GM23338 (cell line): ENCODE data around the gene NHS. TPM values are rescaled to one million over a fixed set of nuclear protein-coding genes. Genes with fewer than 3 reads are reported as not detected.

Experiments used
- ATAC-seq: fragments of 200-7000 bp; cut with Tn5 transposase; 3 replicates; pipeline ENCODE4 v1.9.1; 2020
- DNase-seq: peaks from one replicate; pipeline ENCODE4 v3.0.0-alpha.2; 2015; ENCODE audit warnings: low spot score
- H2AFZ ChIP-seq: fragments of 200-600 bp; sonication (generic); 2 replicates; pipeline ENCODE4 v1.8.0; 2016; ENCODE audit warnings: antibody characterized with exemption, mild to moderate bottlenecking, moderate library complexity
- H3F3A ChIP-seq: fragments of 200-600 bp; sonication (generic); replicated peaks from 2 replicates; pipeline ENCODE4 v1.8.0; 2017; ENCODE audit warnings: antibody characterized with exemption, mixed run types, low read depth
- H3K27ac ChIP-seq: fragments of 200-600 bp; sonication (generic); 2 replicates; pipeline ENCODE4 v1.6.1; 2016; ENCODE audit warnings: low read depth
- H3K27me3 ChIP-seq: fragments of 200-600 bp; sonication (generic); 2 replicates; pipeline ENCODE4 v1.8.0; 2016; ENCODE audit warnings: mild to moderate bottlenecking, mixed run types, moderate library complexity; ENCODE audit not compliant: insufficient read depth
- H3K36me3 ChIP-seq: fragments of 200-600 bp; sonication (generic); 2 replicates; pipeline ENCODE4 v1.8.0; 2016; ENCODE audit warnings: mild to moderate bottlenecking; ENCODE audit not compliant: insufficient read depth
- H3K4me1 ChIP-seq: fragments of 200-600 bp; sonication (generic); 2 replicates; pipeline ENCODE4 v1.8.0; 2016; ENCODE audit warnings: mild to moderate bottlenecking, moderate library complexity; ENCODE audit not compliant: insufficient read depth
- H3K4me2 ChIP-seq: fragments of 200-600 bp; sonication (generic); 2 replicates; pipeline ENCODE4 v1.7.1; 2017; ENCODE audit warnings: mixed run types
- H3K4me3 ChIP-seq: fragments of 200-600 bp; sonication (generic); 2 replicates; pipeline ENCODE4 v1.6.1; 2016; ENCODE audit warnings: mixed run types
- H3K79me2 ChIP-seq: fragments of 200-600 bp; sonication (generic); replicated peaks from 2 replicates; pipeline ENCODE4 v1.8.0; 2017; ENCODE audit warnings: mild to moderate bottlenecking; ENCODE audit not compliant: insufficient read depth
- H3K9me2 ChIP-seq: fragments of 200-600 bp; sonication (generic); 2 replicates; pipeline ENCODE4 v1.8.0; 2017; ENCODE audit not compliant: insufficient read depth
- H4K20me1 ChIP-seq: fragments of 200-600 bp; sonication (generic); replicated peaks from 2 replicates; pipeline ENCODE4 v1.8.0; 2017; ENCODE audit warnings: mild to moderate bottlenecking; ENCODE audit not compliant: insufficient read depth
- H3K27ac Mint-ChIP-seq: 2 replicates; pipeline ENCODE4 v1.8.0; 2020; ENCODE audit warnings: inconsistent platforms, mild to moderate bottlenecking, moderate library complexity, mixed read lengths
- H3K27me3 Mint-ChIP-seq: 3 replicates; pipeline ENCODE4 v1.8.0; 2022; ENCODE audit warnings: low read depth, mild to moderate bottlenecking, moderate library complexity, mixed read lengths, inconsistent platforms; ENCODE audit not compliant: insufficient read depth, poor library complexity
- H3K36me3 Mint-ChIP-seq: 3 replicates; pipeline ENCODE4 v1.8.0; 2021; ENCODE audit warnings: low read depth, mild to moderate bottlenecking, inconsistent platforms, moderate library complexity, mixed read lengths
- H3K4me1 Mint-ChIP-seq: 3 replicates; pipeline ENCODE4 v1.8.0; 2020; ENCODE audit warnings: mild to moderate bottlenecking, inconsistent platforms, mixed read lengths
- H3K4me3 Mint-ChIP-seq: 3 replicates; pipeline ENCODE4 v1.8.0; 2021; ENCODE audit warnings: moderate library complexity, mild to moderate bottlenecking, inconsistent platforms, mixed read lengths
- H3K9me3 Mint-ChIP-seq: 3 replicates; pipeline ENCODE4 v1.8.0; 2020; ENCODE audit warnings: moderate library complexity, mild to moderate bottlenecking, inconsistent platforms, mixed read lengths
- CREB1 ChIP-seq: fragments of 250-450 bp; sonication (Bioruptor Pico); IDR thresholded peaks from 2 replicates; pipeline ENCODE4 v1.5.0; 2020; ENCODE audit warnings: low read depth, mild to moderate bottlenecking, moderate library complexity
- EZH2 ChIP-seq: fragments of 200-600 bp; sonication (generic); IDR thresholded peaks from one replicate; pipeline ENCODE4 v1.8.0; 2017; ENCODE audit warnings: antibody characterized with exemption, mild to moderate bottlenecking, low read depth; ENCODE audit not compliant: unreplicated experiment
- EZH2phosphoT487 ChIP-seq: fragments of 200-600 bp; sonication (generic); IDR thresholded peaks from one replicate; pipeline ENCODE4 v1.8.1; 2018; ENCODE audit warnings: antibody characterized with exemption; ENCODE audit not compliant: unreplicated experiment
- JUNB ChIP-seq: IDR thresholded peaks from one replicate; pipeline ENCODE4 v1.6.1; 2016; ENCODE audit warnings: antibody characterized with exemption; ENCODE audit not compliant: unreplicated experiment
- REST ChIP-seq: IDR thresholded peaks from one replicate; pipeline ENCODE4 v1.6.1; 2018; ENCODE audit warnings: antibody characterized with exemption; ENCODE audit not compliant: unreplicated experiment
- STAT1 ChIP-seq: IDR thresholded peaks from one replicate; pipeline ENCODE4 v1.6.1; 2016; ENCODE audit warnings: antibody characterized with exemption; ENCODE audit not compliant: unreplicated experiment
- ZNF331 ChIP-seq: fragments of 250-450 bp; sonication (Bioruptor Pico); IDR thresholded peaks from 2 replicates; pipeline ENCODE4 v1.5.0; 2020; ENCODE audit warnings: low read depth, mild to moderate bottlenecking, moderate library complexity
- ZNF462 ChIP-seq: fragments of 250-450 bp; sonication (Bioruptor Pico); IDR thresholded peaks from 2 replicates; pipeline ENCODE4 v1.5.0; 2020; ENCODE audit warnings: mild to moderate bottlenecking, moderate library complexity
- polyA plus RNA-seq: library from polyadenylated mRNA; unstranded; fragments of >200 nt; fragmentation: Nextera tagmentation; extraction: Ambion mirVana; gene quantifications from 2 replicates; pipeline ENCODE4 v1.2.1, GENCODE V29; 2016
- total RNA-seq: library from RNA; depleted of rRNA; stranded (reverse); fragments of >200 nt; shearing (Covaris generic); gene quantifications from 2 replicates; pipeline ENCODE4 v1.2.3, GENCODE V29; 2014

The NHS gene
- total and polyA plus RNA-seq, 2 experiments from 2014 or later = 1.8 to 8.2 TPM

GRCh38 chrX:17759990-17760389 lies 385.0 kb downstream of the NHS start:
- Histone ChIP-seq H3K9me2 (no peaks in the 10 kb centered on the region), H4K20me1 (no peaks in the 10 kb centered on the region), H3K27ac (no peak overlapping the region), H3K4me2 (no peak overlapping the region), H3K4me3 (no peak overlapping the region), H3F3A (no peaks in the 10 kb centered on the region), H3K79me2 (no peaks in the 10 kb centered on the region), H2AFZ (no peak overlapping the region), H3K36me3 (no peaks in the 10 kb centered on the region), H3K4me1 (no peaks in the 10 kb centered on the region), H3K27me3 (no peaks in the 10 kb centered on the region)
- no peaks in the 10 kb centered on the region; the same call in 2 of the 3 replicates for H3K36me3 Mint-ChIP-seq
- no peak for ATAC-seq
- H3K27me3 Mint-ChIP-seq = no peaks in the 10 kb centered on the region
- TF ChIP-seq REST = no peak
- no peak overlapping the region for H3K4me3 Mint-ChIP-seq
- no peaks in the 10 kb centered on the region for H3K9me3 Mint-ChIP-seq
- no peak overlapping the region for H3K27ac Mint-ChIP-seq
- no peaks in the 10 kb centered on the region; the same call in 2 of the 3 replicates for H3K4me1 Mint-ChIP-seq
- no peak for DNase-seq

- H3K9me3 Mint-ChIP-seq = no peaks in the 10 kb centered on the region
- Histone ChIP-seq H3K9me2 (no peaks in the 10 kb centered on the region), H3K4me1 (no peaks in the 10 kb centered on the region), H3K36me3 (no peaks in the 10 kb centered on the region), H3F3A (no peaks in the 10 kb centered on the region), H3K27ac (no peak overlapping the region), H3K27me3 (no peaks in the 10 kb centered on the region), H4K20me1 (no peaks in the 10 kb centered on the region), H3K4me2 (no peak overlapping the region), H3K79me2 (no peaks in the 10 kb centered on the region), H3K4me3 (no peak overlapping the region), H2AFZ (no peak overlapping the region)
- H3K4me1 Mint-ChIP-seq = no peaks in the 10 kb centered on the region
- H3K27me3 Mint-ChIP-seq = no peaks in the 10 kb centered on the region
- ATAC-seq = no peak
- H3K4me3 Mint-ChIP-seq = no peak overlapping the region
- H3K27ac Mint-ChIP-seq = no peak overlapping the region
- DNase-seq = no peak
- H3K36me3 Mint-ChIP-seq = no peaks in the 10 kb centered on the region
- no peak for TF ChIP-seq REST
- TF ChIP-seq ZNF462 = no peak
- TF ChIP-seq JUNB = no peak
- no peak for TF ChIP-seq STAT1
- no peak for TF ChIP-seq ZNF331 (CRISPR knock-in tag)
- TF ChIP-seq CREB1 (CRISPR knock-in tag) = no peak
- no peak for TF ChIP-seq EZH2
- no peak for TF ChIP-seq EZH2phosphoT487
Observed at GRCh38 chrX:17767734-17768133, 392.7 kb downstream of the NHS start.
